DOHH2 (cell line): ENCODE data around the gene MARCHF10.
"Not testable (repeated sequence)": the region's sequence is repeated elsewhere in the genome, so short reads cannot be mapped to it uniquely, and the experiment has no call there.

Experiments
- H3F3A ChIP-seq: fragments of 200-600 bp; sonication (generic), shearing (Covaris generic); 2 replicates; pipeline ENCODE4 v1.6.0; 2016; ENCODE audit warnings: antibody characterized with exemption, mild to moderate bottlenecking; ENCODE audit not compliant: control insufficient read depth, insufficient read depth
- H3K27ac ChIP-seq: fragments of 200-600 bp; sonication (generic); 2 replicates; pipeline ENCODE4 v1.5.1; 2014; ENCODE audit warnings: low read depth, mild to moderate bottlenecking, low read length, moderate library complexity
- H3K27me3 ChIP-seq: fragments of 200-600 bp; sonication (generic); 2 replicates; pipeline ENCODE4 v1.6.1; 2014; ENCODE audit warnings: mild to moderate bottlenecking, low read length, mixed read lengths; ENCODE audit not compliant: control insufficient read depth
- H3K36me3 ChIP-seq: fragments of 200-600 bp; sonication (generic); 2 replicates; pipeline ENCODE4 v1.6.1; 2014; ENCODE audit warnings: mild to moderate bottlenecking, low read length, moderate library complexity, mixed read lengths; ENCODE audit not compliant: control insufficient read depth
- H3K4me1 ChIP-seq: fragments of 200-600 bp; sonication (generic); 2 replicates; pipeline ENCODE4 v1.6.1; 2014; ENCODE audit warnings: mild to moderate bottlenecking, low read length, mixed read lengths; ENCODE audit not compliant: control insufficient read depth
- H3K4me2 ChIP-seq: fragments of 200-600 bp; sonication (generic); 2 replicates; pipeline ENCODE4 v1.6.0; 2014; ENCODE audit warnings: mild to moderate bottlenecking, low read length, moderate library complexity
- H3K4me3 ChIP-seq: fragments of 200-600 bp; sonication (generic); 2 replicates; pipeline ENCODE4 v1.5.1; 2014; ENCODE audit warnings: mild to moderate bottlenecking, low read length, mixed read lengths
- H3K79me2 ChIP-seq: fragments of 200-600 bp; sonication (generic); 2 replicates; pipeline ENCODE4 v1.6.1; 2014; ENCODE audit warnings: mild to moderate bottlenecking, low read length, mixed read lengths; ENCODE audit not compliant: control insufficient read depth
- H3K9me2 ChIP-seq: fragments of 200-600 bp; sonication (generic); replicated peaks from 2 replicates; pipeline ENCODE4 v1.6.1; 2014; ENCODE audit warnings: mild to moderate bottlenecking, low read length, mixed read lengths; ENCODE audit not compliant: control insufficient read depth
- H3K9me3 ChIP-seq: fragments of 200-600 bp; sonication (generic); 2 replicates; pipeline ENCODE4 v1.6.1; 2014; ENCODE audit warnings: antibody characterized with exemption, low read length, mixed read lengths; ENCODE audit not compliant: control insufficient read depth, insufficient read depth
- H4K20me1 ChIP-seq: fragments of 200-600 bp; sonication (generic); 2 replicates; pipeline ENCODE4 v1.6.0; 2014; ENCODE audit warnings: low read depth, mild to moderate bottlenecking, antibody characterized with exemption, low read length, moderate library complexity; ENCODE audit not compliant: control insufficient read depth, insufficient read depth
- CTCF ChIP-seq: fragments of 200-600 bp; sonication (generic); IDR thresholded peaks from one replicate; pipeline ENCODE4 v1.5.1; 2014; ENCODE audit warnings: antibody characterized with exemption, mild to moderate bottlenecking, low read depth, low read length; ENCODE audit not compliant: poor library complexity, severe bottlenecking
- EZH2phosphoT487 ChIP-seq: fragments of 200-600 bp; sonication (generic); IDR thresholded peaks from 2 replicates; pipeline ENCODE4 v1.6.1; 2017; ENCODE audit warnings: borderline replicate concordance, mild to moderate bottlenecking, antibody characterized with exemption, low read length, moderate library complexity, mixed read lengths

The MARCHF10 gene

GRCh38 chr17:62696726-62697490 is 111.2 kb downstream of the MARCHF10 start:
- no peak for TF ChIP-seq CTCF
- no peak for TF ChIP-seq EZH2phosphoT487

GRCh38 chr17:62696256-62696655 is 111.9 kb downstream of the MARCHF10 start:
- H3F3A ChIP-seq = no peaks in the 10 kb centered on the region
- H4K20me1 ChIP-seq = no peaks in the 10 kb centered on the region
- H3K9me2 ChIP-seq = no peaks in the 10 kb centered on the region
- no peak for TF ChIP-seq CTCF
- no peak for TF ChIP-seq EZH2phosphoT487
- no peaks in the 10 kb centered on the region for H3K27me3 ChIP-seq
- H3K4me2 ChIP-seq = no peak overlapping the region
- H3K4me3 ChIP-seq = no peak overlapping the region
- H3K79me2 ChIP-seq = no peaks in the 10 kb centered on the region
- no peaks in the 10 kb centered on the region for H3K4me1 ChIP-seq
- no peaks in the 10 kb centered on the region for H3K9me3 ChIP-seq
- no peak overlapping the region for H3K27ac ChIP-seq
- H3K36me3 ChIP-seq = no peaks in the 10 kb centered on the region

More at GRCh38 chr17:62696726-62697490, 111.2 kb downstream of the MARCHF10 start:
- no peaks in the 10 kb centered on the region for H3K27me3 ChIP-seq
- H3K4me2 ChIP-seq = no peak overlapping the region
- no peaks in the 10 kb centered on the region for H3K9me3 ChIP-seq
- no peaks in the 10 kb centered on the region for H3K36me3 ChIP-seq
- H3K4me1 ChIP-seq = no peaks in the 10 kb centered on the region
- no peak overlapping the region for H3K27ac ChIP-seq
- H4K20me1 ChIP-seq = no peaks in the 10 kb centered on the region
- H3K79me2 ChIP-seq = no peaks in the 10 kb centered on the region
- no peaks in the 10 kb centered on the region for H3K9me2 ChIP-seq
- no peak overlapping the region for H3K4me3 ChIP-seq
- no peaks in the 10 kb centered on the region for H3F3A ChIP-seq

GRCh38 chr17:62695093-62695738 is 112.9 kb downstream of the MARCHF10 start:
- not testable (repeated sequence) for H3K4me3 ChIP-seq, H3K9me3 ChIP-seq, H3F3A ChIP-seq, H3K9me2 ChIP-seq, H4K20me1 ChIP-seq, H3K27me3 ChIP-seq, H3K27ac ChIP-seq, H3K36me3 ChIP-seq, H3K4me2 ChIP-seq, H3K79me2 ChIP-seq, H3K4me1 ChIP-seq

GRCh38 chr17:62693616-62694409 is 114.3 kb downstream of the MARCHF10 start:
- H3K9me3 ChIP-seq = no peaks in the 10 kb centered on the region
- H3K36me3 ChIP-seq = no peaks in the 10 kb centered on the region

More at GRCh38 chr17:62693616-62694409, 114.3 kb downstream of the MARCHF10 start:
- Histone ChIP-seq H3K79me2 (no peaks in the 10 kb centered on the region), H3K4me3 (no peak overlapping the region), H3K27me3 (no peaks in the 10 kb centered on the region), H3K9me2 (no peaks in the 10 kb centered on the region), H3K4me1 (no peaks in the 10 kb centered on the region), H4K20me1 (no peaks in the 10 kb centered on the region), H3K4me2 (no peak overlapping the region), H3K27ac (no peak overlapping the region), H3F3A (no peaks in the 10 kb centered on the region)
- no peak for TF ChIP-seq CTCF
- TF ChIP-seq EZH2phosphoT487 = no peak
